Pancreas (tissue), 10 donors: Measurements from ENCODE around the gene TMX4. TPM values are rescaled to one million over a fixed set of nuclear protein-coding genes. Genes with fewer than 3 reads are reported as not detected.

Source experiments
- ATAC-seq, 4 donors: fragments of 200-7000 bp; cut with Tn5 transposase; one replicate each; pipeline versions ENCODE4 v1.8.0 to v1.9.1; 2020; ENCODE audit warnings: mild to moderate bottlenecking in 4 of 4, moderate library complexity in 4 of 4
- DNase-seq, 6 donors: peaks; one replicate each; pipeline ENCODE4 v3.0.0-alpha.2; 2020
- FAIRE-seq: peaks from 2 replicates; lab custom pipeline; 2012; peaks lifted over from hg19 to GRCh38; lab: Jason Lieb, UNC
- H3K27ac ChIP-seq, 4 donors: fragments of 200-600 bp; sonication (generic); 1 replicate in 3 of 4; 2 replicates in 1 of 4; pipeline versions ENCODE4 v1.5.0 to v1.8.0; 2020
- H3K27me3 ChIP-seq, 4 donors: fragments of 200-600 bp; one replicate each; pipeline ENCODE4 v1.8.0; 2021
- H3K36me3 ChIP-seq, 3 donors: fragments of 200-600 bp; sonication (generic) in 1 of 3; one replicate each; pipeline versions ENCODE4 v1.5.0 to v1.8.0; 2020 to 2021
- H3K4me1 ChIP-seq, 3 donors: fragments of 200-600 bp; one replicate each; pipeline ENCODE4 v1.8.0; 2021
- H3K4me3 ChIP-seq, 4 donors: fragments of 200-600 bp; sonication (generic) in 2 of 4; one replicate each; pipeline versions ENCODE4 v1.5.0 to v1.8.0; 2020 to 2021
- H3K9me3 ChIP-seq, 4 donors: fragments of 200-600 bp; one replicate each; pipeline ENCODE4 v1.8.0; 2021
- WGBS, 2 donors: extraction: QIAGEN DNeasy Blood & Tissue Kit; methylation state at CpG; one replicate each; pipeline ENCODE4 v1.1.7; 2013; 5-methylcytosine and 5-hydroxymethylcytosine counted together
- intact Hi-C, 3 donors: fragments of 100-400 bp; cut with DNase I; formaldehyde crosslinking; loops; one replicate each; pipeline versions ENCODE4 v1.11.1 to v1.14.2; 2022
- polyA plus RNA-seq, 2 donors: library from polyadenylated mRNA; stranded (reverse); fragments of 200-250 nt; gene quantifications; one replicate each; pipeline ENCODE4 v1.2.3, GENCODE V29; 2013
- total RNA-seq, 6 donors: library from RNA; stranded (reverse); fragmentation: NEBNext Ultra II Directional in 4 of 6; extraction: Animal tissue kit (Norgen Biotek cat#: 25700) in 4 of 6; gene quantifications; one replicate each; pipeline versions ENCODE4 v1.2.1 to v1.2.4, GENCODE V29; 2021 to 2023
- TF ChIP-seq, protein P1 (sequence below), 4 donors: fragments of 200-600 bp; sonication (generic) in 3 of 4; IDR thresholded peaks; one replicate each; pipeline versions ENCODE4 v1.5.0 to v1.8.0; 2021; ENCODE audit warnings: antibody characterized with exemption in 4 of 4
- donor health status: healthy with polysubstance abuse.
- donor health status: DM: no; HTN: no; CAD: no; lungs with moderate emphysema.
- donor health status: DM: no; HTN: no; CAD: no.
- donor health status: control.
- donor health status: control.
- donor health status: Bipolar disorder and iron deficiency.
- donor health status: DM: yes; HTN: yes; CAD: no.
- donor health status: DM: no; HTN: no; CAD: no.
- donor health status: DM: no; HTN: no; CAD: no.
- donor health status: DM: yes; HTN: yes; CAD: no.

Gene TMX4
- total and polyA plus RNA-seq, 8 donors, result 5.6 to 31.6 (median 23.9) TPM

DNA sequence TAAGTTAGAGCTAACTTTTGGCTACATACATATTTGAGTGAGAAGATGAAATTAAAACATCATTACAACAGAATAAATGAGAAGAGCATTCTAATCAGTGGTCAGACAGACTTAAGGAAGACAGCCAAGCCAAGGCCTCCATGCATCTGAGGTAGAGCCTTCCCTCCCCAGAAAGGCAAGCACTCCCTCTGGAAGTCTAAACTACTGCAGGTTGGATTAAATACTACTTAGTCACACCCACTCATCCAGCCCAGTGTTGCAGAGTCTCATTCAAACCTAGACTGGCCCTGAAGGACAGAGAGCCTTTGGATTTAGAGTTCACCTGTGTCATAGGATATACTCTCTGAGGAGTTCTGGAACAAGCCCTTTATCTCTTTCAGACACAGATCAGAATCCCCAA, 29.2 kb downstream of the TMX4 start:
- H3K27me3 ChIP-seq, result no peaks in the 10 kb centered on the region
- H3K4me3 ChIP-seq, result no peak overlapping the region
- DNase-seq (no peak), FAIRE-seq (no peak), ATAC-seq (no peak)
- H3K36me3 ChIP-seq, result no peaks in the 10 kb centered on the region
- H3K27ac ChIP-seq, result no peak overlapping the region
- no peaks in the 10 kb centered on the region for H3K4me1 ChIP-seq
- no peaks in the 10 kb centered on the region for H3K9me3 ChIP-seq
- TF ChIP-seq, protein P1, sequence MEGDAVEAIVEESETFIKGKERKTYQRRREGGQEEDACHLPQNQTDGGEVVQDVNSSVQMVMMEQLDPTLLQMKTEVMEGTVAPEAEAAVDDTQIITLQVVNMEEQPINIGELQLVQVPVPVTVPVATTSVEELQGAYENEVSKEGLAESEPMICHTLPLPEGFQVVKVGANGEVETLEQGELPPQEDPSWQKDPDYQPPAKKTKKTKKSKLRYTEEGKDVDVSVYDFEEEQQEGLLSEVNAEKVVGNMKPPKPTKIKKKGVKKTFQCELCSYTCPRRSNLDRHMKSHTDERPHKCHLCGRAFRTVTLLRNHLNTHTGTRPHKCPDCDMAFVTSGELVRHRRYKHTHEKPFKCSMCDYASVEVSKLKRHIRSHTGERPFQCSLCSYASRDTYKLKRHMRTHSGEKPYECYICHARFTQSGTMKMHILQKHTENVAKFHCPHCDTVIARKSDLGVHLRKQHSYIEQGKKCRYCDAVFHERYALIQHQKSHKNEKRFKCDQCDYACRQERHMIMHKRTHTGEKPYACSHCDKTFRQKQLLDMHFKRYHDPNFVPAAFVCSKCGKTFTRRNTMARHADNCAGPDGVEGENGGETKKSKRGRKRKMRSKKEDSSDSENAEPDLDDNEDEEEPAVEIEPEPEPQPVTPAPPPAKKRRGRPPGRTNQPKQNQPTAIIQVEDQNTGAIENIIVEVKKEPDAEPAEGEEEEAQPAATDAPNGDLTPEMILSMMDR (IDR thresholded peaks at IDR 0.05), result no peak
- intact Hi-C loops, result no loop called here

DNA sequence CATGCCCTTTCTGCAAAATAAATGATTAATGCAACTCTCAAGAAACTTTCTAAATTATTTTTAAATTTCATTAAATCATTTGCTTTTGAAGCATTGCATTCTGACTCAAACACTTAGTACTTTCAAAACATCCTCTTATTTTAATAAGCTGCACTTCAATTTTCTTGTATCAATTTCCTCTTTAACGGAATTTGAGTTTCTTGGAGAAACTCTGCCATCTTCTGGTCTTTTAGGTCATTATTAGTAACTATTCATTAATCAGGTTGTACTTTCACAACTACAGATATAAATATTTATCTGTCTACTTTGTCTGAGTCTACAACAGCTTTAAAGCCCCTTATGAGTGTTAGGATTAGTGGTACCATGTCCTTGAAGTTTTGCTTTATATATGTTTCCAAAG, 30.2 kb downstream of the TMX4 start:
- no peaks in the 10 kb centered on the region for H3K27me3 ChIP-seq
- ATAC-seq (no peak), FAIRE-seq (no peak), DNase-seq (no peak)
- H3K27ac ChIP-seq, result no peak overlapping the region
- intact Hi-C loops, result no loop called here
- H3K4me1 ChIP-seq, result no peaks in the 10 kb centered on the region
- TF ChIP-seq, protein P1 (IDR thresholded peaks at IDR 0.05), result no peak
- no peak overlapping the region for H3K4me3 ChIP-seq
- H3K9me3 ChIP-seq, result no peaks in the 10 kb centered on the region
- WGBS, 2 donors, result 60 to 63% methylated on average over 1 of the region's 1 CpG
- H3K36me3 ChIP-seq, result no peaks in the 10 kb centered on the region

DNA sequence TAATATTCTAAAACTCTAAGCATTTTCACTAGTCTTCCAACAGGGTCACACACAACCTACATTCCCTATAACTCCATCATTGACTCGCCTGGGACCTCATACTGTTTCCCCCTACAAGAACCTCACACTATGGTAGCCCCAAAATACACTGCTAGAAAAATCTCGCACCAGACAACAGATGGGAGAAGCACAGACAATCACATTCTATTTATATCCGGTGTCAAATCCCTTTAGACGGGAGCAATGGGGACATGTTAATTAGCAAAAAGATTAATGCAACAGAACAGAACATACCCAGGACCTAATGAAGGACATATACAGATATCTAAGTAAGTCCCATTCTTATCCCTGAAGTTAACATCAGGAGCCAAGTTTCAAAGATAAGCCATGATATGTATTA, 33.6 kb downstream of the TMX4 start:
- Histone ChIP-seq H3K4me1 (no peaks in the 10 kb centered on the region), H3K4me3 (no peak overlapping the region), H3K9me3 (no peaks in the 10 kb centered on the region), H3K27me3 (no peaks in the 10 kb centered on the region), H3K27ac (no peak overlapping the region), H3K36me3 (peaks cover 0 to 21% (median 0%) of the 10 kb centered on the region in 3 donors)
- intact Hi-C loops, result no loop called here
- no peak for DNase-seq
- no peak for ATAC-seq
- TF ChIP-seq, protein P1 (IDR thresholded peaks at IDR 0.05), result no peak
- 94 to 95% methylated on average over 4 of the region's 4 CpGs for WGBS, 2 donors
- no peak for FAIRE-seq

DNA sequence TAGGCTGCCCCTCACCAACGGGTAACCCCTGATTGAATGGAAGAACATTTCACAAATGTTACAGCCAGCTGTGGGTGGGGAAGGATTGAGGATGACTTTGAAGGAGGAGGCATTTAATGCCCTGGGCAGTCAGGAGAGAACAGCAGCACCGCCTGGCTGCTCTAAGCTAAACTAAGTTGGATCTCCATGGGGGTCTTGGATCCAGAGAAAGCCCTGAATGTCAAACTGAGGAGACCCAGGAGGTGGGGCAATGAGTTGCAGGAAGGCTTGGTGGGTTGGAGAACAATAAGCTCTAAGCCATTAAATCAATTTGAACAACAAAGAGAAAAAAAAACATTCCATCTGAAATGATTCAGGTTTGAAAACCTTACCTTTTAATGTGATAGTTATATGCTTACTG, 35.4 kb downstream of the TMX4 start:
- WGBS, 2 donors, result 88 to 96% methylated on average over 2 of the region's 2 CpGs
- Histone ChIP-seq H3K4me3 (no peak overlapping the region), H3K27ac (no peak overlapping the region), H3K36me3 (peaks cover 0 to 21% (median 0%) of the 10 kb centered on the region in 3 donors), H3K9me3 (no peaks in the 10 kb centered on the region), H3K4me1 (no peaks in the 10 kb centered on the region), H3K27me3 (no peaks in the 10 kb centered on the region)
- TF ChIP-seq, protein P1 (IDR thresholded peaks at IDR 0.05), result no peak
- FAIRE-seq, result no peak
- no peak for DNase-seq
- intact Hi-C loops, result no loop called here
- ATAC-seq, result no peak

DNA sequence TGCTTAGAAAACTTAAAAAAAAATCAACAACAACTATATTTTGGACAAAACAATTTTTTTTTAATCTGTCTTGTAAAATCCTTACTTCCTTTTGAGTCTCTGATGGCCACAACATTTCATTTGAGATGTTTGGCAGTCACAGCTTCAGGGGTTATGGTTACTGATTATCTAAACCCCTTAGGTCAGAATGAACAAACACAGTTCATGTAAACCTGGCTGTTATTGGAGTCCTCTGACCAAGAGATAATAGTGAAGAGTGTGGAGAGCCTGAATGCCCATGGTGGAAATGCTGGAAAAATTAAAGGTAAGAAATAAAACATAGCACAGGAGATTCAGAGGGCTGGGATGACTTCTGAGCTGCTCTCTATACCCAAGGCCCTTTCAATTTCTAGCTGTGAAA, 38.2 kb downstream of the TMX4 start:
- DNase-seq (no peak), FAIRE-seq (no peak), ATAC-seq (peak in 3 of 4 donors; percentile 38 to 49 (median 40))
- Histone ChIP-seq H3K4me1 (no peaks in the 10 kb centered on the region), H3K4me3 (no peak overlapping the region), H3K36me3 (peaks cover 0 to 21% (median 0%) of the 10 kb centered on the region in 3 donors), H3K27me3 (no peaks in the 10 kb centered on the region), H3K9me3 (no peaks in the 10 kb centered on the region), H3K27ac (no peak overlapping the region)
- intact Hi-C loops, result no loop called here
- TF ChIP-seq, protein P1 (IDR thresholded peaks at IDR 0.05), result no peak
